B cell (primary cell): ENCODE results near the gene LSMEM2. TPM values are rescaled to one million over a fixed set of nuclear protein-coding genes. Genes with fewer than 3 reads are reported as not detected.

Source experiments
- ATAC-seq: fragments of 200-7000 bp; cut with Tn5 transposase; one replicate; pipeline ENCODE4 v1.10.0; 2021; ENCODE audit warnings: low read depth, mild to moderate bottlenecking, moderate number of reproducible peaks, moderate library complexity
- CTCF ChIA-PET: fragments of 350-600 bp; sonication (Branson Sonifier 250); formaldehyde crosslinking; loops from one replicate; lab custom pipeline; 2021; ENCODE audit warnings: antibody characterized with exemption, inconsistent platforms; lab: Charles Lee
- POLR2A ChIA-PET: fragments of 350-600 bp; sonication (Branson Sonifier 250); formaldehyde crosslinking; loops from one replicate; lab custom pipeline; 2021; ENCODE audit warnings: antibody characterized with exemption; lab: Charles Lee
- DNase-seq: peaks from one replicate; pipeline ENCODE4 v3.0.0; 2013
- H2AFZ ChIP-seq: 2 replicates; pipeline ENCODE4 v1.6.1; 2012; ENCODE audit warnings: mild to moderate bottlenecking, low read depth, low read length; ENCODE audit not compliant: insufficient read depth, poor library complexity, severe bottlenecking
- H3K27ac ChIP-seq, 2 donors: 1 replicate in 1 of 2; 2 replicates in 1 of 2; pipeline ENCODE4 v1.5.1; 2012 to 2013; ENCODE audit warnings: low read length in 2 of 2, mild to moderate bottlenecking in 2 of 2, moderate library complexity in 1 of 2
- H3K27me3 ChIP-seq, 4 experiments: fragments of 200-600 bp in 1 of 4; sonication (generic) in 1 of 4; replicated peaks in 1 of 4; 1 replicate in 2 of 4; 2 replicates in 2 of 4; pipeline versions ENCODE4 v1.6.1 to v1.7.0; 2013 to 2016; ENCODE audit warnings: low read length in 3 of 4, mild to moderate bottlenecking in 2 of 4, mixed read lengths in 1 of 4, moderate library complexity in 1 of 4; ENCODE audit not compliant: insufficient read depth in 4 of 4, control insufficient read depth in 3 of 4; ENCODE audit errors: control extremely low read depth in 1 of 4
- H3K36me3 ChIP-seq, 2 experiments: replicated peaks in 1 of 2; 1 replicate in 1 of 2; 2 replicates in 1 of 2; pipeline versions ENCODE4 v1.6.1 to v1.7.1; 2013; ENCODE audit warnings: low read length in 1 of 2; ENCODE audit not compliant: insufficient read depth in 2 of 2, control insufficient read depth in 1 of 2; ENCODE audit errors: control extremely low read depth in 1 of 2, extremely low read depth in 1 of 2
- H3K4me1 ChIP-seq, 2 donors: fragments of 200-600 bp in 1 of 2; sonication (generic) in 1 of 2; 1 replicate in 1 of 2; 2 replicates in 1 of 2; pipeline versions ENCODE4 v1.5.1 to v1.6.1; 2013 to 2017; ENCODE audit warnings: low read length in 2 of 2; ENCODE audit not compliant: control insufficient read depth in 2 of 2, insufficient read depth in 2 of 2
- H3K4me2 ChIP-seq: replicated peaks from 2 replicates; pipeline ENCODE3; 2012; ENCODE audit warnings: mild to moderate bottlenecking, low read depth, low read length; ENCODE audit not compliant: poor library complexity, severe bottlenecking
- H3K4me3 ChIP-seq, 5 experiments: fragments of 200-600 bp in 1 of 5; sonication (generic) in 1 of 5; 1 replicate in 3 of 5; 2 replicates in 2 of 5; pipeline versions ENCODE4 v1.5.1 to v1.7.0; 2011 to 2016; ENCODE audit warnings: low read length in 4 of 5, mild to moderate bottlenecking in 4 of 5, low read depth in 2 of 5, control low read depth in 1 of 5, moderate library complexity in 1 of 5; ENCODE audit not compliant: insufficient read depth in 1 of 5; ENCODE audit errors: control extremely low read depth in 1 of 5, extremely low read depth in 1 of 5
- H3K79me2 ChIP-seq: fragments of 200-600 bp; sonication (generic); one replicate; pipeline ENCODE4 v1.6.0; 2016; ENCODE audit warnings: low read length; ENCODE audit not compliant: control insufficient read depth, insufficient read depth
- H3K9ac ChIP-seq: fragments of 200-600 bp; sonication (generic); 2 replicates; pipeline ENCODE4 v1.6.1; 2017; ENCODE audit warnings: mild to moderate bottlenecking, low read length, moderate library complexity
- H3K9me3 ChIP-seq, 3 donors: one replicate each; pipeline versions ENCODE4 v1.6.1 to v1.7.1; 2013; ENCODE audit warnings: low read length in 2 of 3; ENCODE audit not compliant: control insufficient read depth in 2 of 3, insufficient read depth in 1 of 3; ENCODE audit errors: control extremely low read depth in 1 of 3
- H4K20me1 ChIP-seq: 2 replicates; pipeline ENCODE4 v1.6.0; 2012; ENCODE audit warnings: mild to moderate bottlenecking, low read length; ENCODE audit not compliant: insufficient read depth, control insufficient read depth, poor library complexity, severe bottlenecking
- H3K27ac Mint-ChIP-seq: one replicate; pipeline ENCODE4 v1.8.0; 2021; ENCODE audit warnings: mixed read lengths
- H3K27me3 Mint-ChIP-seq: one replicate; pipeline ENCODE4 v1.8.0; 2021; ENCODE audit warnings: mixed read lengths
- H3K4me1 Mint-ChIP-seq: one replicate; pipeline ENCODE4 v1.8.0; 2021; ENCODE audit warnings: mixed read lengths
- H3K4me3 Mint-ChIP-seq: one replicate; pipeline ENCODE4 v1.8.0; 2021; ENCODE audit warnings: mixed read lengths
- H3K9me3 Mint-ChIP-seq: one replicate; pipeline ENCODE4 v1.8.0; 2022; ENCODE audit warnings: mixed read lengths; ENCODE audit not compliant: insufficient read depth
- CTCF ChIP-seq: fragments of 200-600 bp; IDR thresholded peaks from one replicate; pipeline ENCODE4 v1.8.0; 2022; ENCODE audit warnings: antibody characterized with exemption, mild to moderate bottlenecking
- EZH2 ChIP-seq: IDR thresholded peaks from 2 replicates; pipeline ENCODE4 v1.6.1; 2012; ENCODE audit warnings: borderline replicate concordance, low read depth, mild to moderate bottlenecking, moderate library complexity, low read length; ENCODE audit not compliant: insufficient read depth, poor library complexity, severe bottlenecking
- WGBS: methylation state at CpG from one replicate; pipeline ENCODE4 v1.1.5; 2013; ENCODE audit warnings: missing lambda C conversion rate; ENCODE audit not compliant: insufficient coverage; 5-methylcytosine and 5-hydroxymethylcytosine counted together
- intact Hi-C: fragments of 100-400 bp; cut with micrococcal nuclease; formaldehyde crosslinking; loops from one replicate; pipeline ENCODE4 v1.10.0; 2022
- polyA plus RNA-seq: library from polyadenylated mRNA; depleted of rRNA; stranded (reverse); fragments of >200 nt; gene quantifications from 2 replicates; pipeline ENCODE4 v1.2.3, GENCODE V29; 2012
- total RNA-seq, 2 donors: library from RNA; stranded (reverse); fragments of 120-200 nt in 1 of 2; gene quantifications; 1 replicate in 1 of 2; 2 replicates in 1 of 2; pipeline versions ENCODE4 v1.2.3 to v1.2.4, GENCODE V29; 2013 to 2022

The LSMEM2 gene
- total and polyA plus RNA-seq, 2 donors (not counting 1 experiment from before 2014, with no cell fraction given), result not detected

GRCh38 chr3:50325497-50326181 lies 46.8 kb downstream of the LSMEM2 start:
- H3K4me3 Mint-ChIP-seq, result peak overlapping the region; percentile 26
- POLR2A ChIA-PET, result interaction anchor here (1.2 to 2.9 kb wide), 2 partner anchors 11 to 12 kb away, joined by 3 to 16 read pairs; no protein-coding TSS in a partner anchor
- H3K27ac Mint-ChIP-seq, result no peak overlapping the region

More at GRCh38 chr3:50325497-50326181, 46.8 kb downstream of the LSMEM2 start:
- no peaks in the 10 kb centered on the region for H3K27me3 ChIP-seq
- no peak overlapping the region for H3K4me2 ChIP-seq
- Mint-ChIP-seq H3K4me1 (peaks cover 34% of the 10 kb centered on the region), H3K9me3 (no peaks in the 10 kb centered on the region), H3K27me3 (no peaks in the 10 kb centered on the region)
- TF ChIP-seq EZH2 (no peak), CTCF (no peak)
- no peak for DNase-seq
- no peak for ATAC-seq
- WGBS, result 96% methylated on average over 6 of the region's 11 CpGs
- intact Hi-C loops, result no loop called here
- no peak overlapping the region for H3K9ac ChIP-seq
- no peak overlapping the region for H2AFZ ChIP-seq
- H3K36me3 ChIP-seq, result peaks cover 0 to 33% of the 10 kb centered on the region in 2 experiments
- CTCF ChIA-PET, result interaction anchor here (1.5 to 3.4 kb wide), 7 partner anchors 10 to 99 kb away, joined by 4 to 28 read pairs (median 11); partner anchors contain the start of genes HYAL3, IFRD2 and NAA80
- peaks cover 0 to 3% (median 0%) of the 10 kb centered on the region in 3 donors for H3K9me3 ChIP-seq
- peaks cover 20 to 36% of the 10 kb centered on the region in 2 donors for H3K4me1 ChIP-seq
- no peak overlapping the region for H3K27ac ChIP-seq
- H3K79me2 ChIP-seq, result peaks cover 26% of the 10 kb centered on the region
- peaks cover 11% of the 10 kb centered on the region for H4K20me1 ChIP-seq
- H3K4me3 ChIP-seq, result no peak overlapping the region
